Keratinocyte (primary cell): ENCODE data around the gene FAM221A. TPM values are rescaled to one million over a fixed set of nuclear protein-coding genes. Genes with fewer than 3 reads are reported as not detected.

Experiments
- DNase-seq: peaks from one replicate; pipeline ENCODE4 v3.0.0-alpha.2; 2011; ENCODE audit warnings: low read depth, missing footprints, low spot score
- FAIRE-seq: peaks from 2 replicates; lab custom pipeline; 2011; peaks lifted over from hg19 to GRCh38; lab: Jason Lieb, UNC
- H2AFZ ChIP-seq: 2 replicates; pipeline ENCODE4 v1.6.0; 2012; ENCODE audit warnings: low read length, control low read depth, inconsistent platforms; ENCODE audit not compliant: control insufficient read depth
- H3K27ac ChIP-seq: 2 replicates; pipeline ENCODE4 v1.5.1; 2011; ENCODE audit warnings: low read length; ENCODE audit not compliant: control insufficient read depth, insufficient read depth
- H3K27me3 ChIP-seq: 3 replicates; pipeline ENCODE4 v1.6.0; 2011; ENCODE audit warnings: low read length; ENCODE audit not compliant: control insufficient read depth, insufficient read depth; ENCODE audit errors: extremely low read depth
- H3K36me3 ChIP-seq, 2 experiments: 2 replicates in 1 of 2; 3 replicates in 1 of 2; pipeline ENCODE4 v1.5.1; 2011; ENCODE audit warnings: low read length in 2 of 2, mild to moderate bottlenecking in 1 of 2; ENCODE audit not compliant: control insufficient read depth in 2 of 2, insufficient read depth in 2 of 2; ENCODE audit errors: extremely low read depth in 1 of 2
- H3K4me1 ChIP-seq: 3 replicates; pipeline ENCODE4 v1.5.1; 2011; ENCODE audit warnings: low read length; ENCODE audit not compliant: control insufficient read depth, insufficient read depth; ENCODE audit errors: extremely low read depth
- H3K4me2 ChIP-seq: 3 replicates; pipeline ENCODE4 v1.6.0; 2011; ENCODE audit warnings: low read depth, low read length; ENCODE audit not compliant: control insufficient read depth, insufficient read depth; ENCODE audit errors: extremely low read depth
- H3K4me3 ChIP-seq, 3 experiments: fragments of 200-600 bp in 1 of 3; sonication (generic) in 1 of 3; 2 replicates in 2 of 3; 3 replicates in 1 of 3; pipeline ENCODE4 v1.5.1; 2011 to 2016; ENCODE audit warnings: low read length in 3 of 3, mild to moderate bottlenecking in 3 of 3, control low read depth in 2 of 3, inconsistent platforms in 1 of 3, low read depth in 1 of 3, mixed read lengths in 1 of 3, mixed run types in 1 of 3, moderate library complexity in 1 of 3; ENCODE audit not compliant: control insufficient read depth in 2 of 3, insufficient read depth in 2 of 3; ENCODE audit errors: extremely low read depth in 1 of 3
- H3K79me2 ChIP-seq: 2 replicates; pipeline ENCODE4 v1.6.0; 2012; ENCODE audit warnings: low read length; ENCODE audit not compliant: control insufficient read depth, insufficient read depth
- H3K9ac ChIP-seq: 3 replicates; pipeline ENCODE4 v1.6.0; 2011; ENCODE audit warnings: low read length; ENCODE audit not compliant: control insufficient read depth, insufficient read depth; ENCODE audit errors: extremely low read depth
- H3K9me1 ChIP-seq: 3 replicates; pipeline ENCODE4 v1.6.0; 2011; ENCODE audit warnings: low read length; ENCODE audit not compliant: control insufficient read depth, insufficient read depth; ENCODE audit errors: extremely low read depth
- H3K9me3 ChIP-seq: 2 replicates; pipeline ENCODE4 v1.5.1; 2012; ENCODE audit warnings: low read depth, low read length; ENCODE audit not compliant: control insufficient read depth
- H4K20me1 ChIP-seq: 3 replicates; pipeline ENCODE4 v1.6.0; 2011; ENCODE audit warnings: low read length; ENCODE audit not compliant: control insufficient read depth, insufficient read depth; ENCODE audit errors: extremely low read depth
- CTCF ChIP-seq, 3 experiments: IDR thresholded peaks in 1 of 3; conservative IDR thresholded peaks in 1 of 3; optimal IDR thresholded peaks in 1 of 3; 2 replicates in 2 of 3; 3 replicates in 1 of 3; pipeline versions ENCODE3 to v1.5.1; 2011; ENCODE audit warnings: low read length in 3 of 3, mild to moderate bottlenecking in 3 of 3, moderate library complexity in 2 of 3, control low read depth in 1 of 3, inconsistent platforms in 1 of 3; ENCODE audit not compliant: insufficient read depth in 2 of 3; ENCODE audit errors: extremely low read depth in 1 of 3
- EZH2 ChIP-seq: IDR thresholded peaks from one replicate; pipeline ENCODE4 v1.6.1; 2012; ENCODE audit warnings: inconsistent platforms, mild to moderate bottlenecking, low read length, moderate library complexity
- dilution Hi-C: fragments of 300-500 bp; cut with MboI; formaldehyde crosslinking; loops from one replicate; pipeline ENCODE4 v1.7.0; 2020; ENCODE audit warnings: low sequenced_read_pairs; ENCODE audit not compliant: extremely low pct_ligation_motif_present
- polyA plus RNA-seq, 5 experiments: library from polyadenylated mRNA; depleted of rRNA in 3 of 5; stranded (reverse) in 3 of 5; stranded (forward) in 1 of 5; unstranded in 1 of 5; fragments of >200 nt; gene quantifications; 1 replicate in 1 of 5; 2 replicates in 3 of 5; 3 replicates in 1 of 5; pipeline versions ENCODE4 v1.2.1 to v1.2.3, GENCODE V29; 2011 to 2012; ENCODE audit warnings: missing spikeins in 2 of 5, low read depth in 1 of 5, low replicate concordance in 1 of 5

Gene FAM221A
- polyA plus RNA-seq, 1 donor (not counting 4 experiments of a cell fraction or from before 2014, with no cell fraction given) = 0.93 TPM

- no peak overlapping the region for H2AFZ ChIP-seq
- no peak overlapping the region for H3K4me2 ChIP-seq
- dilution Hi-C loops = no loop called here
- no peaks in the 10 kb centered on the region for H4K20me1 ChIP-seq
- no peaks in the 10 kb centered on the region for H3K9me1 ChIP-seq
- no peak overlapping the region for H3K27ac ChIP-seq
- no peak for FAIRE-seq
- no peak overlapping the region for H3K9ac ChIP-seq
- TF ChIP-seq CTCF (optimal IDR thresholded peaks at IDR 0.05 in 1 of 3, IDR thresholded peaks at IDR 0.05 in 1 of 3, conservative IDR thresholded peaks at IDR 0.05 in 1 of 3; ENCODE audit: extremely low read depth in 1 of 3, insufficient read depth in 2 of 3, low read length in 3 of 3) (no peak), EZH2 (no peak)
- peaks cover 22% of the 10 kb centered on the region for H3K4me1 ChIP-seq
- no peaks in the 10 kb centered on the region for H3K27me3 ChIP-seq
- no peak overlapping the region for H3K4me3 ChIP-seq
- no peaks in the 10 kb centered on the region for H3K9me3 ChIP-seq
- no peak for DNase-seq
- H3K79me2 ChIP-seq = no peaks in the 10 kb centered on the region
- no peaks in the 10 kb centered on the region for H3K36me3 ChIP-seq
These were observed 35.1 kb downstream of the FAM221A start for GRCh38 chr7:23715099-23715498.

- H3K9ac ChIP-seq = no peak overlapping the region
- no peak overlapping the region for H2AFZ ChIP-seq
- peaks cover 14% of the 10 kb centered on the region for H3K4me1 ChIP-seq
- no peak overlapping the region for H3K27ac ChIP-seq
- dilution Hi-C loops = no loop called here
- no peak overlapping the region for H3K4me2 ChIP-seq
- H3K9me3 ChIP-seq = no peaks in the 10 kb centered on the region
- TF ChIP-seq CTCF (optimal IDR thresholded peaks at IDR 0.05 in 1 of 3, IDR thresholded peaks at IDR 0.05 in 1 of 3, conservative IDR thresholded peaks at IDR 0.05 in 1 of 3; ENCODE audit: extremely low read depth in 1 of 3, insufficient read depth in 2 of 3, low read length in 3 of 3) = no peak
- no peak for TF ChIP-seq EZH2
- H3K79me2 ChIP-seq = no peaks in the 10 kb centered on the region
- no peaks in the 10 kb centered on the region for H3K9me1 ChIP-seq
- FAIRE-seq = no peak
- no peaks in the 10 kb centered on the region for H4K20me1 ChIP-seq
- DNase-seq = no peak
- no peaks in the 10 kb centered on the region for H3K27me3 ChIP-seq
- H3K4me3 ChIP-seq = no peak overlapping the region
- H3K36me3 ChIP-seq = no peaks in the 10 kb centered on the region
These were observed 37.8 kb downstream of the FAM221A start for GRCh38 chr7:23717788-23718187.
